SK-N-MC (cell line): ENCODE measurements around the gene MIXL1.

Source experiments
- EZH2 ChIP-seq: fragments of 200-600 bp; sonication (generic); IDR thresholded peaks from one replicate; pipeline ENCODE4 v1.6.1; 2017; ENCODE audit warnings: antibody characterized with exemption
- FOXP2 ChIP-seq: optimal IDR thresholded peaks from 2 replicates; pipeline ENCODE3; 2011; ENCODE audit warnings: mild to moderate bottlenecking, moderate library complexity; ENCODE audit not compliant: insufficient read depth; ENCODE audit errors: extremely low read length, control extremely low read depth
- POLR2AphosphoS5 ChIP-seq: IDR thresholded peaks from 2 replicates; pipeline ENCODE4 v1.6.1; 2012; ENCODE audit warnings: mild to moderate bottlenecking, low read depth, low read length, borderline replicate concordance

- TF ChIP-seq POLR2AphosphoS5: no peak
- TF ChIP-seq EZH2: no peak
- TF ChIP-seq FOXP2: no peak
These were observed 23.5 kb upstream of the MIXL1 start for GRCh38 chr1:226199971-226200370.
